Measurements from ENCODE around the gene RHBDF1. TPM values are rescaled to one million over a fixed set of nuclear protein-coding genes. Genes with fewer than 3 reads are reported as not detected.

Gene RHBDF1
- total RNA-seq, 1 donor from 2014 or later = 86.9 TPM

DNA sequence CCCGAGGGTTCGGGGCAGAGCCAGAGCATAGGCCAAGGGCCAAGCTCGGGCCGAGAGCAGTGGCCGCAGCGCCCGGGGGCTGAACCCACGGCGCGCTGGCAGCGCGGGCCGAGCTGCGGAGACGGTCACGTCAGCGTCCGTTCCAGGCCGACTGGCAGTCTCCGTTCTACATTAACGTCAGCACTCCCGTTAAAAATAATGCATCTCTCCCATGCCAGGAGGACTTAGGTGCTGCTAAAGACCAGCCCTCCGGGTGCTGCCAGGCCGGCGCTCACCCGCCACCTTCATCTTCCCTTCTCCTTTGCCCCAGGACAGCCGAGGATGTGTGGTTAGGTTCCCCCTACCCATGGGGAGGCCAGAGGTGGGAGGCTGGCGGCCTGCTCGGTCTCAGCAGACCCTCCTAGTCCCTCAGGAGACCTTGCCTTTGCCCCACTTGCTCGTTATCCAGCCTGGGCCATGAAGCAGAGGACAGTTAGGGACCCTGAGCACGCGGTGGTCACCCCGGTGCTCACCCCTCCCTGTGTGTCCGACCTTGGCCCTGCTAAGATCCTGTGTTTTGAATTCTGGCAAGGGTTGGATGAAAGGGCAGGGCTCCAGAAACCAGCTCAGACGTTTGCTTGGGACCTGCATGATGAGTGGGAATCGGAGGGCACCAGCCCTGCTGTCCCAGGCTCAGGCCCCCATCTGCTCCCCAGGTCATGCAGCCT lies 6.2 kb upstream of the RHBDF1 start:
- H3K4me1 ChIP-seq = peaks cover 59% of the 10 kb centered on the region
- no peaks in the 10 kb centered on the region for H3K27me3 ChIP-seq
- H3K9me3 ChIP-seq = no peaks in the 10 kb centered on the region
- peak overlapping the region; percentile 74 to 98 for H3K4me3 ChIP-seq
- TF ChIP-seq, protein P1, sequence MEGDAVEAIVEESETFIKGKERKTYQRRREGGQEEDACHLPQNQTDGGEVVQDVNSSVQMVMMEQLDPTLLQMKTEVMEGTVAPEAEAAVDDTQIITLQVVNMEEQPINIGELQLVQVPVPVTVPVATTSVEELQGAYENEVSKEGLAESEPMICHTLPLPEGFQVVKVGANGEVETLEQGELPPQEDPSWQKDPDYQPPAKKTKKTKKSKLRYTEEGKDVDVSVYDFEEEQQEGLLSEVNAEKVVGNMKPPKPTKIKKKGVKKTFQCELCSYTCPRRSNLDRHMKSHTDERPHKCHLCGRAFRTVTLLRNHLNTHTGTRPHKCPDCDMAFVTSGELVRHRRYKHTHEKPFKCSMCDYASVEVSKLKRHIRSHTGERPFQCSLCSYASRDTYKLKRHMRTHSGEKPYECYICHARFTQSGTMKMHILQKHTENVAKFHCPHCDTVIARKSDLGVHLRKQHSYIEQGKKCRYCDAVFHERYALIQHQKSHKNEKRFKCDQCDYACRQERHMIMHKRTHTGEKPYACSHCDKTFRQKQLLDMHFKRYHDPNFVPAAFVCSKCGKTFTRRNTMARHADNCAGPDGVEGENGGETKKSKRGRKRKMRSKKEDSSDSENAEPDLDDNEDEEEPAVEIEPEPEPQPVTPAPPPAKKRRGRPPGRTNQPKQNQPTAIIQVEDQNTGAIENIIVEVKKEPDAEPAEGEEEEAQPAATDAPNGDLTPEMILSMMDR (IDR thresholded peaks at IDR 0.05) = no peak
- peak in 1 of 2 donors; percentile 8 for TF ChIP-seq POLR2AphosphoS5 (IDR thresholded peaks at IDR 0.05; ENCODE audit: insufficient read depth in 1 of 2, low read depth in 1 of 2)
- no peak for TF ChIP-seq POLR2A (IDR thresholded peaks at IDR 0.05)
- H3K36me3 ChIP-seq = no peaks in the 10 kb centered on the region
- peak overlapping the region; percentile 89 for H3K27ac ChIP-seq
- no peak for DNase-seq (ENCODE audit: extremely low spot score in 2 of 2)
- intact Hi-C loops (cut with DNase I) = no loop called here

DNA sequence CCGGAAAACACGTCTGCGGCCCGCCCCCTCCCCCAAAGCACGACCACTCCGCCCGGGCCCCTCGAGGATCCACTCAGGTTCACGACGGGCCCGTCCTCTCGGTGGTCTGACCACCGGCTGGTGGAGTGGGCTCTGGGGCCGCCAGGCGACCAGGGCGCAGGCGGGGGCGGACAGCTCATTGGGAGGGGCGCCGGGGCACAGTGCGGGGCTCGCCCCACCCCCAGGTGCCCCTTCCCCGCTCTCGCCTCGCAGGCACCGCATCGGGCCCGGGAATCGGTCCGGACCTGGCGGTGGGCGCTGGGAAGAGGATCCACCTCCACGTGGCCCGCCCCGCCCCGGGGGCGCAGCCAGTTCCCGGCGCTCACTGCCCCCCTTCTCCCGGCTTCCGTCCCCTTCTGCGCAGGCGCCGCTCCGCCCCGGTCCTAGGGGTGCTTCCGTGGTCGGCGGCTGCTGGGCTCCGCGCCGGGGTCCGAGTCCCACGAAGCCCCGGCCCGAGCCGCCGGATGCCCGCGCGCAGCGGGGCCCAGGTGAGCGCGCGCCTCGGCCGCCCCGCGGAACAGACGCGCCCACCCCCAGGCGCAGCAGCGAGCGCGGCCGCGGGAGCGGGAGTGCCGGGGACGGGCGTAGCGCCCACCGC lies 5.5 kb upstream of the RHBDF1 start, which contains the start of gene MPG:
TSS of gene MPG (plus strand) at position 419 of the 637 bp plus-strand sequence. CDS start at position 504, 85 bp downstream.
- H3K27me3 ChIP-seq = no peaks in the 10 kb centered on the region
- peak within 1 kb of the TSS; percentile 89 for H3K27ac ChIP-seq
- intact Hi-C loops (cut with DNase I) = no loop called here
- no peak for DNase-seq (ENCODE audit: extremely low spot score in 2 of 2)
- H3K36me3 ChIP-seq = no peaks in the 10 kb centered on the region
- peak within 1 kb of the TSS; percentile 74 to 98 for H3K4me3 ChIP-seq
- no peaks in the 10 kb centered on the region for H3K9me3 ChIP-seq
- H3K4me1 ChIP-seq = peaks cover 61% of the 10 kb centered on the region
- TF ChIP-seq, protein P1 (IDR thresholded peaks at IDR 0.05) = peak in 1 of 3 experiments; percentile 28
- TF ChIP-seq POLR2A (IDR thresholded peaks at IDR 0.05) = peak in 1 of 2 donors; percentile 85
- TF ChIP-seq POLR2AphosphoS5 (IDR thresholded peaks at IDR 0.05; ENCODE audit: insufficient read depth in 1 of 2, low read depth in 1 of 2) = peak; percentile 62 to 87

DNA sequence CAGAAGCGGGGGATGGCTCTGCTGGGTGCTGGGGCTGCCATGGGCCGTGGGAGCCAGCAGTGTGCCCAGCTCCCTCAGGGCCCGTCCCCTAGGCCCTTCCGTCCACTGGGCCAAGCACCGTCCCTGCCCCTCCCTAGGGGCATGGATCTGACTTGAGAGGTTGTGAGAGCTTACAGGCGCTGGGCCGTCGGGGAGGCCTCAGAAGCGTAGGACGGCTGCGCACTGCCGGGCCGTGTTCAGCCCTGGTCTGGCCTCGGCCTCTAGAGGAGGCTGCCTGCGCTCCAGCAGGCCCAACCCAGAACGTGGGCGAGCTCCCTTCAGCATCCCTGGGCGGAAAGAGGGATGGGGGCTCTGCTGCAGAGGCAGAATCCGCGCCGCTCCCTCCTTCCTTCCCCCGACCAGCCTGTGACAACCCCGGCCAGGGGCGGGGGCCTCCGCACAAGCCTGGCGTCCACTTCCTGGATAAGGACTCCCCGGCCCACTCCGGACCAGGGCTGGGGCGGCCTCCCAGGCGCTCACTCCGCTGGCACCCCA lies 4.9 kb upstream of the RHBDF1 start:
- Histone ChIP-seq H3K9me3 (no peaks in the 10 kb centered on the region), H3K27me3 (no peaks in the 10 kb centered on the region), H3K27ac (peak overlapping the region; percentile 89), H3K4me1 (peaks cover 63% of the 10 kb centered on the region), H3K36me3 (no peaks in the 10 kb centered on the region), H3K4me3 (peak overlapping the region; percentile 74 to 98)
- DNase-seq (ENCODE audit: extremely low spot score in 2 of 2) = no peak
- intact Hi-C loops (cut with DNase I) = no loop called here
- TF ChIP-seq, protein P1 (IDR thresholded peaks at IDR 0.05) = no peak
- no peak for TF ChIP-seq POLR2AphosphoS5 (IDR thresholded peaks at IDR 0.05; ENCODE audit: insufficient read depth in 1 of 2, low read depth in 1 of 2)
- no peak for TF ChIP-seq POLR2A (IDR thresholded peaks at IDR 0.05)

GRCh38 chr16:76535-77272 lies 4.3 kb upstream of the RHBDF1 start:
- Histone ChIP-seq H3K27me3 (no peaks in the 10 kb centered on the region), H3K4me1 (peaks cover 63% of the 10 kb centered on the region), H3K9me3 (no peaks in the 10 kb centered on the region), H3K4me3 (peak overlapping the region; percentile 74 to 98), H3K27ac (peak overlapping the region; percentile 89), H3K36me3 (no peaks in the 10 kb centered on the region)
- intact Hi-C loops (cut with DNase I) = no loop called here
- no peak for DNase-seq (ENCODE audit: extremely low spot score in 2 of 2)
- TF ChIP-seq, protein P1 (IDR thresholded peaks at IDR 0.05) = no peak
- TF ChIP-seq POLR2AphosphoS5 (IDR thresholded peaks at IDR 0.05; ENCODE audit: insufficient read depth in 1 of 2, low read depth in 1 of 2) = peak in 1 of 2 donors; percentile 48
